ENCODE measurements around the gene CDC7.

Gene CDC7

GRCh38 chr1:91548376-91549040 is 47.9 kb downstream of the CDC7 start:
- no peak for DNase-seq (ENCODE audit: low read depth in 1 of 2, low spot score in 1 of 2)

GRCh38 chr1:91549041-91549735 is 48.5 kb downstream of the CDC7 start:
- no peak for DNase-seq (ENCODE audit: low read depth in 1 of 2, low spot score in 1 of 2)

GRCh38 chr1:91550961-91551360 is 50.3 kb downstream of the CDC7 start:
- DNase-seq (ENCODE audit: low read depth in 1 of 2, low spot score in 1 of 2) = no peak

DNA sequence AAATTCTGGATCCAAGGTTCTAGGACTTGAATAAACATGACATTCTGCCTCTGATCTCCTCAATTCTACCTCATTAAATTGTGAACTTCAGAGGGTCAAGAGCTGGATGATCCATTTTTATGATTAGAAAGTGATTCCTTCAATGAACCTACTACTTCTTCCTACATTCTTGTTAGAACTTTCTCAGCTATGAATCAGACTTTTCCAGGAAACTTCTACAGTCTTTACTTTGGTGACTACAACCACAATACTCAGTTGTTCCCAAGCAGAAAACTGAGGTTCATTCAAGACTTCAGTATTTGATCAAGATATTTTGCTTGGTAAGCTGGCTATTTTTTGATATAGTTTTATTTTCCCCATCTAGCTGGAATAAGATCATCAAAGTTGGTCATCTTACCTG is 51.4 kb downstream of the CDC7 start:
- DNase-seq (ENCODE audit: low read depth in 1 of 2, low spot score in 1 of 2) = no peak

DNA sequence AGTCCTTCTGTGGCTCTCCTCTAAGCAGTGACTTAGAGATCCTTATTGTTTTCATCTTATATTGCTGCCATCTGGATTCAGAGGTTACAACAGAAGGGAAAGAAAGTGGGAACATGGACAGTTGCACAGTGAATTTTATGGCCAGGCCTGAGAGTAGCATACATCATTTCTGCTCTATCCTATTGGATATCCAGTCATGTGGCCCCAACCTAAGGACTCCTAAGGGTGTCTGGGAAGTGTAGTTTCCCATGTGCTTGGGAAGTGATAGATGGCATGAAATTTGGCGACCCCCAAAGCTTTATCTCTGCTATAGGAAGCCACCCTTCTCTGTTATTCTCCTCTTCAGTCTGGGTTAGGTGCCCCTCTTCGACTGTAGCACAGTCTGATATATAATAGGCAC is 51.9 kb downstream of the CDC7 start:
- no peak for DNase-seq (ENCODE audit: low read depth in 1 of 2, low spot score in 1 of 2)

GRCh38 chr1:91553177-91553591 is 52.5 kb downstream of the CDC7 start:
- DNase-seq (ENCODE audit: low read depth in 1 of 2, low spot score in 1 of 2) = no peak

- DNase-seq (ENCODE audit: low read depth in 1 of 2, low spot score in 1 of 2) = no peak
Measured at GRCh38 chr1:91555074-91555730, 54.6 kb downstream of the CDC7 start.

- DNase-seq (ENCODE audit: low read depth in 1 of 2, low spot score in 1 of 2) = peak; percentile 20 to 30
Measured at GRCh38 chr1:91555821-91556531, 55.3 kb downstream of the CDC7 start.

DNA sequence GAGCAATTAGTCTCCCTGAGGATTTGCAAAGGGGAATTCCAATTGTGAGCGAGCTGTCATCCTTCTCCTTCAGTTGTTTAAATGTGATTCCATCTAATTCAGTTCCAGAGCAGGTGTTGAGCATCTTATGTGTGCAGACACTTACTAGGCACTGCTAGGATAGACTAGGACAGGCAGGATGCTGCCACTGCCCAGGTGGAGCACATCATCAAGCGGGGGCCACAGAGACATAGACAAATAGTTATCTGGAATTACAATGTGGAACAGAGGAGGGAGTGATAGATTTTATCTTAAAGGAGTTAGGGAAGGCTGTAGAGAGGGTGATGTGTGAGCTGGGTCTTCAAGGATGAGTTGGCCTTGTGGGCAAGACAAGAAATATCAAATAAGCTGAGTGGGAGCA is 55.9 kb downstream of the CDC7 start:
- no peak for DNase-seq (ENCODE audit: low read depth in 1 of 2, low spot score in 1 of 2)

DNA sequence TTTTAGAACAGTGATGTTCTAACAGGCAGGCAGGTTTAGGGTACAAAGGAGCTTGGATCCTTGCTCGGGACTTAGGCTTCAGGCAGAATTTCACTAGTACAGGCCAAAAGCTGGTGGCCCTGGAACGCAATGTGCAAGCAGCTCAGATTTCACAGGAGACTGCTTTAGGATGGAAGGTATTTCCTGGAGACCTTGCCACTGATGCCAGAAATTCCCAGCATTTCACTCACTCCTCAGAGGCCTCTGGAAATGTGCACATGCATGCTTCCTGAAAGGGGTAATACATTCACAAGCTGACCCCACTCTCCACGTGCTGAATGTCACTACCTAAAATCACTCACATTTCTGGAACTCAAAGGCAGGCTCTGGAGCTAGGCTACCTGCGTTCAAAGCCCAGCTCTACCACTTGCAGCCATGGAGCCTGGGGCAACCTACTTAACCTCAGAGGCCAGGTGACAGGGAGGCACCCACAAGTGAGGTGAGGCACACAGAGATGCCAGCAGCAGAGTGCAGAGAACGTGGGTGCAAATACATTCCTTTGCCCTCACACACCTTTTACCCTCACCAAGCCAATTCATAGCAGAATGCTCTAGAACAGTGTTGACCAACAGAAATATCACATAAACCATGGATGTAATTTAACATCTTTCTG is 56.5 kb downstream of the CDC7 start:
- DNase-seq (ENCODE audit: low read depth in 1 of 2, low spot score in 1 of 2) = no peak

GRCh38 chr1:91557826-91558225 is 57.2 kb downstream of the CDC7 start:
- DNase-seq (ENCODE audit: low read depth in 1 of 2, low spot score in 1 of 2) = no peak

GRCh38 chr1:91559046-91559750 is 58.5 kb downstream of the CDC7 start:
- no peak for DNase-seq (ENCODE audit: low read depth in 1 of 2, low spot score in 1 of 2)

DNA sequence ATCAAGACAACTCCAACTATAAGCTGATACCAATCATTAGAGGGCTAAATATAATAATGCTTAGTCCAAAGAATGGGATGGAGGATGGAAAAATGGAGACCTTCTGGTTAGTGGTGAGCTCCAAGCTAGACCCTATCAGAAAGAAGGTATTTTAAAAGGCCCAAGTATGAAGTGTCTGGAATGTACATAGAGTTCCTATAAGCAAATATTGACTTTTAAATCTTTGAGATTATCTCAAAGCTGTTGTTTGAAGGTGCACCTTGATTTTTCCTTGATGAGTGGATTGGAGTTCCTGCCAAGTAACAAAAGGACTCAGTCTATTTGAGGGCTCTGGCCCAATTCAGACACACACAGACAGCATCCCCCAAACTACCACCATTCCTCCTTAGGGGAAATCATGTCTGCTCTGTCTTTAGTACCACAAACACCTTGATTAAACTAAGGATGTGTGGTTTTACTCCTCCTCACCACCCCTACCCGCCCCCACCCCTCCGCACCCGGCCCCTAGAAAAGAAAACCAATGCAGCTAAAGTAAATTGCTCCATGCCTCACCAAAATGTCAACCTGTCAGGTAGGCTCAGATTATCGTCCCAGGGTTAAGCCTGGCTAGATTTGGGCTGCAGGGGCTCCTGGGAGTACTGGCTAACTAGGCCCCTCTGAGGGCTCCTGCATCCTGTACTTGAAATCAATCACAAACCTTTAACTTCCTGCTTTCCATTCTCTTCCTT is 59.4 kb downstream of the CDC7 start:
- no peak for DNase-seq (ENCODE audit: low read depth in 1 of 2, low spot score in 1 of 2)

GRCh38 chr1:91564888-91565701 is 64.4 kb downstream of the CDC7 start:
- DNase-seq (ENCODE audit: low read depth in 1 of 2, low spot score in 1 of 2) = no peak

DNA sequence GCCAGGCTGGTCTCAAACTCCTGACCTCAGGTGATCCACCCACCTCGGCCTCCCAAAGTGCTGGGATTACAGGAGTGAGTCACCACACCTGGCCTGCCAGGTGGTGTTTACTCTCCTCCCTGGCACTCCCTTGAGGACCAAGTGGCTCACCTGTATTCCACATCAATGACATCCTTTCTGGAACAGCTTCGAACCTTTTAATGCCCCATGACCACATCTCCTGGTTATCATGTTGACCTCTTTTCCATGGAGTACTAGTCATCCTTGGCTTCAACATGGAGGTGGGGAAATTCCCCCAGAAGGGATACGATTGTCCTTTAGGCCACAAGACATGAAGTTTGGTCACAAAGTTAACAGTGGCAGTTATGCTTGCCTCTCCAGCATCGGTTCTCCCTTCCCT is 66.9 kb downstream of the CDC7 start:
- DNase-seq (ENCODE audit: low read depth in 1 of 2, low spot score in 1 of 2) = no peak

DNA sequence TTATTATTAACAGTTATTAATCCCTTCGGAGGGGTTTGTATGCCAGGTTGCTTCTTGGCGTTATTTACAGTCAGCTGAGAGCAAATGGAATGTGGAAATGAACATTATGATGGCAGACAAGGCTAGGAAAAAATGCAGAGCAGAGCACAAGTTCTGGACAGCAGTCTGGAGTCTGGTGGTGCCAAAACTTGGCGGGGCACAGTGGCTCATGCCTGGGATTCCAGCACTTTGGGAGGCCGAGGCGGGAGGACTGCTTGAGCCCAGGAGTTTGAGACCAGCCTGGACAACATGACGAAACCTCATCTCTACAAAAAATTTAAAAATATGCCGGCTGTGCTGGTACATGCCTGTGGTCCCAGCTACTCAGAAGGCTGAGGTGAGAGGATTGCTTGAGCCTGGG is 67.6 kb downstream of the CDC7 start:
- no peak for DNase-seq (ENCODE audit: low read depth in 1 of 2, low spot score in 1 of 2)

DNA sequence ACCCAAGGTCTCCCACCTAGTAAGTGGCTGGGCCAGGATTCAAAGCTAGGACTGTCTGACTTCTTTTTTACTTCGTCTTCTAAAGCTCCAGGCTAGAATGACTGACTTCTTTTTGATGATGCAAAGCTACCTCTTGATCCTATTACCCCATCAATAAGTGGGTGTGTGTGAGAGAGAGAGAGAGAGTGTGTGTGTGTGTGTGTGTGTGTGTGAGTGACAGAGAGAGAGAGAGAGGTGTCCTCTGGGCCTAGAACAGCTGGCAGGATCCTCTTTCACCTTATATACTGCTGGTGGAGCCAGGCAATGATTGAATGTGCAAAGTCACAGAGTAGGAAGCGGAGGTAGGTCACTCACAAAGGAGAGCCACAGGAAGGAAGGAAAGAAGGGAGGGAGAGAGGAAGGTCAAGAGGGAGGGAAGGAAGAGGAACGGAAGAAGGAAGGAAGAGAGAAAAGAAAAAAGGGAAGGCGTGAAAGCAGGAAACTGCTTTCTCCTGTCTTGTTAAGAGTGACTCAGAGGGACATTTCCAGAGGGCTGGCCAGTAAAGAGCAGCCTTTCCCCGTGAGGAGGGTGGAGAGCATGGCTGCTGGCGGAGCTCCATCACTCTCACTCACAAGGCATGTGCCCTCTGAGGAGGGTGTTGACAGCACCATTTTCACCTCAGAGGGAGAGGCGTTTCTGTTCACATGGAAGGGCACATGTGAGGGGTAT is 68.9 kb downstream of the CDC7 start:
- no peak for DNase-seq (ENCODE audit: low read depth in 1 of 2, low spot score in 1 of 2)

DNA sequence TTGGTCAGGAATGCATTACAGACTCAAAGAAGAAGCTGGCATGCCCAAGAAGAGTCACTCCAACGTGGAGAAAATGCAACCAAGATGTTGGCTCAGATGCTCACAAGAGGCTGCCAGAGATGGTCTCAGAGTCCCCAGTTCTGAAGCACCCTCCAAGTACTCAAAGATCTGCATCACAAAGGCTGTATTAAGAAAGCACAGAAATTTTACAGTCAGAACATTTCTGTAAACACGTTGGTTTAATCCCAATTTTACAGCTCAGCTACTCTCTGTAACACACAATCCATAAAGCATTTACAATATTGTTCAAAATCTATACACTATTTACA is 69.4 kb downstream of the CDC7 start:
- no peak for DNase-seq (ENCODE audit: low read depth in 1 of 2, low spot score in 1 of 2)

DNA sequence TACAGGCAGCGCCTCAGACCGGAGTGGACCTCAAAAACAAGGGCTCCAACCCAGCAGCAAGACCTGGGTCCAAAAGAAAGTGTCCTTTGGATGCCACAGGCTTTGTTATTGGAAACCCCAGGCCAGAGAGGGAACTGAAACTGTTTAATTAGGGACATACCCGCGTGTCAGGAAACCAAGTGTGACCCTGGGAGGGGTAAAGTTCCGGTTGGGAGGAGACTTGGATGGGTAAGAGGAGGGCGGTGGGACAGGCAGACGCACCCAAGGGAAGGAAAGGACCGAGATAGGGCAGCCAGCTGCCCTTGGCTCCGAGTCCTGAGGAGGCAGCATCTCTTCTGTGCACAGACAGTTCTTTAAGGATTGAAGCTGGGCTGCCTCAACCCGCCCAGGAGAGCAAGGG is 71.4 kb downstream of the CDC7 start:
- DNase-seq (ENCODE audit: low read depth in 1 of 2, low spot score in 1 of 2) = no peak
